ENCODE data around the gene FBXW11. TPM values are rescaled to one million over a fixed set of nuclear protein-coding genes. Genes with fewer than 3 reads are reported as not detected.

FBXW11 gene
- total RNA-seq, 1 donor: 40.0 TPM

DNA sequence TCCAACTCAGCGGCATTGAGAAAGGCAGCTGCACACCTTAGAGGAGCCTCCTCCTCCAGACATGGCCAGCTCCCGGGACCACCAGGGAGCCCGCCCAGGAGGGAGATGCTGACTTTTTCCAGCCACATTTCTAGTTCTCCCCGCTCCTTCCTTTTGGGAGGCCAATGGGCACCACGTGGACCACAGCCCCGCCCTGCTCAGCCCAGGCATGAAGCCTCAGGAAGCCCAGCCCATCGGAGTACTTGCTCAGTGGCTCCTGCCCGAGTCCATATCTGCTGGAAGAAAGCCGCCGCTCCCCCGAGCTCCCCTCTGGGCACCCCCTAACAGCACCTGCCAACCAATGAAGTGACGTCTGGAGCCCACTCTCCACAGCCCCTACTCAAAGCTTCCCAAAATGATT is 168.4 kb downstream of the FBXW11 start:
- no peaks in the 10 kb centered on the region for H3K9me3 ChIP-seq (ENCODE audit: low read depth, low read length)
- H3K27me3 ChIP-seq (ENCODE audit: insufficient read depth, low read length): no peaks in the 10 kb centered on the region
- no peak overlapping the region for H3K4me3 ChIP-seq (ENCODE audit: low read length)
- peaks cover 20% of the 10 kb centered on the region for H3K4me1 ChIP-seq (ENCODE audit: insufficient read depth, low read length)

DNA sequence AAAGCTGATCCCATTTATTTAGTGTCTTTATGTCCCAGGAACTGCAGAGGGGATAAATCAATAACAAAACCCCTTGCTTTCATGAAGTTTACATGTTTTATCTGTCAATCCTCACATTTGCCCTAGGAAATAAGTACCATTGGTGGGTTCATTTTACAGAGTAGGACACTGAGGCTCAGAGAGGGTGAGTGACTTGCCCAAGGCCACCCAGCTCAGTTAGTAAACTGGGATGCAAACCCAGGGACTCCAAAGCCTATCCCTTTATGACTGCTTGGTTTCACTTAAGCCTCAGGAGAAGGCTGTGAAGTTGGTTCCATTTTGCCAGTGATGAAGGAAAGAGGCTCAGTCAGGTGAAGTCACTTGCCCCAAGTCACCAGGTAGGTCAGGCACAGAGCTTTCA is 168.9 kb downstream of the FBXW11 start:
- Histone ChIP-seq H3K4me1 (ENCODE audit: insufficient read depth, low read length) (peaks cover 20% of the 10 kb centered on the region), H3K27me3 (ENCODE audit: insufficient read depth, low read length) (no peaks in the 10 kb centered on the region), H3K4me3 (ENCODE audit: low read length) (no peak overlapping the region), H3K9me3 (ENCODE audit: low read depth, low read length) (no peaks in the 10 kb centered on the region)

- H3K4me1 ChIP-seq (ENCODE audit: insufficient read depth, low read length): peaks cover 7% of the 10 kb centered on the region
- H3K9me3 ChIP-seq (ENCODE audit: low read depth, low read length): no peaks in the 10 kb centered on the region
- H3K27me3 ChIP-seq (ENCODE audit: insufficient read depth, low read length): no peaks in the 10 kb centered on the region
- H3K4me3 ChIP-seq (ENCODE audit: low read length): no peak overlapping the region
Observed at GRCh38 chr5:171835066-171835465, 171.4 kb downstream of the FBXW11 start.

DNA sequence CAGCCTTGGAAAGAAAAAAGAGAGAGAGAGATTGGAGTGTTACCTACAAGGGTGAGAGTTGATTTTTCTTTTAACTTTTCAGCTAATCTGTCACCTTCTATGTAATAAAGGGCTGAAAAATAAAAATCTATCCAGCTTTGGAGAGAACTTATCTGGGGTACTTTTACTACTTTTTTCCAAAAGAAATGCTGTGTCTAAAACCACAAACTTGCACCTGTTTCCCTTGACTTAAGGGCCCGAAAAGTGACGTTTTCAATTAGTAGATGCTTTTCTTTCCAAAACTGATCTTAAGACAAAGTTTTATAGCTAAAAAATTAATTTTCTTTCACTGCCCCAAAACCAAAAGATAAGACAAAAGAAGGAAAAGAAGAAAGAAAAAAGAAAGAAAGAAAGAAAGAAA is 172.0 kb downstream of the FBXW11 start:
- H3K4me1 ChIP-seq (ENCODE audit: insufficient read depth, low read length): peaks cover under 1% of the 10 kb centered on the region
- no peaks in the 10 kb centered on the region for H3K9me3 ChIP-seq (ENCODE audit: low read depth, low read length)
- H3K4me3 ChIP-seq (ENCODE audit: low read length): no peak overlapping the region
- H3K27me3 ChIP-seq (ENCODE audit: insufficient read depth, low read length): no peaks in the 10 kb centered on the region

- no peak overlapping the region for H3K4me3 ChIP-seq (ENCODE audit: low read length)
- no peaks in the 10 kb centered on the region for H3K9me3 ChIP-seq (ENCODE audit: low read depth, low read length)
- no peaks in the 10 kb centered on the region for H3K27me3 ChIP-seq (ENCODE audit: insufficient read depth, low read length)
- H3K4me1 ChIP-seq (ENCODE audit: insufficient read depth, low read length): no peaks in the 10 kb centered on the region
Observed at GRCh38 chr5:171832775-171833174, 173.7 kb downstream of the FBXW11 start.

GRCh38 chr5:171830686-171831085 is 175.8 kb downstream of the FBXW11 start:
- no peaks in the 10 kb centered on the region for H3K27me3 ChIP-seq (ENCODE audit: insufficient read depth, low read length)
- no peaks in the 10 kb centered on the region for H3K4me1 ChIP-seq (ENCODE audit: insufficient read depth, low read length)
- no peak overlapping the region for H3K4me3 ChIP-seq (ENCODE audit: low read length)
- H3K9me3 ChIP-seq (ENCODE audit: low read depth, low read length): no peaks in the 10 kb centered on the region

- Histone ChIP-seq H3K4me3 (ENCODE audit: low read length) (no peak overlapping the region), H3K4me1 (ENCODE audit: insufficient read depth, low read length) (no peaks in the 10 kb centered on the region), H3K9me3 (ENCODE audit: low read depth, low read length) (no peaks in the 10 kb centered on the region), H3K27me3 (ENCODE audit: insufficient read depth, low read length) (no peaks in the 10 kb centered on the region)
Observed at GRCh38 chr5:171827162-171827561, 179.3 kb downstream of the FBXW11 start.

DNA sequence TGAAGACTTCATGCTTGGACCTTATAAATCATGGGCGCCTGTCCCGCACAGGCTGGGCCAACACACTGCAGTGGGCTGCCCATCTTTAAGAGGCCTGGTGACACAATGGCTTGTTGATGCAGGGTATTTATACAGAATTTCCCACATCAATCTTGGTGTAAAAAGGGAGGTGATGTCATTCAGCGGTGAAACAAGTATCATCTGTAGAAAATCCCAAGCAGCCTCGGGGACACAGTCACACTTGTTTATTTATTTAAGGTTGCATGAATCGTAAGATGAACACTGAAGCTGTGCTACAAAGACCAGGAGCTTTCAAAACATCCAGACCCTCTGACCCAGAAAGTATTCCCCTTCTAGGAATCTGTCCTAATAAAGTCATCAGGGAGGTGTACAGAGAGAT is 180.3 kb downstream of the FBXW11 start:
- no peak overlapping the region for H3K4me3 ChIP-seq (ENCODE audit: low read length)
- H3K27me3 ChIP-seq (ENCODE audit: insufficient read depth, low read length): no peaks in the 10 kb centered on the region
- H3K9me3 ChIP-seq (ENCODE audit: low read depth, low read length): no peaks in the 10 kb centered on the region

DNA sequence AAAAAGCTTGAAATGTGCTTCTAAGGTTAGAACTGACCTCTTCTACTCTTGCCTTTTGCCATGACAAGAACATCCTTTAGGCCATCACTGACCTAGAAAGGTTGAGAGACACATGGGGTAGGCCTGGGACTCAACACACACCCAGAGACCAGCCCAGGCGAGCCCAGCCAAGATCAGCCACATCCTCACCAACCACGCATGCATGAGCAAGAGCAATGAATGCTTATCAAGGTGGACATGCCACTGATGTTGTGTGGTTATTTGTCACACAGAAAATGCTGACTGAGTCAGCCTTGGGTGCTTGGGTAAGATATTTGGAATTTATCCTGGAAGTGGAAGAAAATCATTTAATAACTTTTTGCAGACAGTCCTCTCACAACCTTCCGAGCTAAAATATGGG is 181.4 kb downstream of the FBXW11 start:
- H3K27me3 ChIP-seq (ENCODE audit: insufficient read depth, low read length): no peaks in the 10 kb centered on the region
- H3K9me3 ChIP-seq (ENCODE audit: low read depth, low read length): no peaks in the 10 kb centered on the region
- H3K4me3 ChIP-seq (ENCODE audit: low read length): no peak overlapping the region
- no peaks in the 10 kb centered on the region for H3K4me1 ChIP-seq (ENCODE audit: insufficient read depth, low read length)

More for the DNA sequence above, 180.3 kb downstream of the FBXW11 start:
- H3K4me1 ChIP-seq (ENCODE audit: insufficient read depth, low read length): no peaks in the 10 kb centered on the region

GRCh38 chr5:171823269-171823668 is 183.2 kb downstream of the FBXW11 start:
- H3K4me3 ChIP-seq (ENCODE audit: low read length): no peak overlapping the region
- no peaks in the 10 kb centered on the region for H3K27me3 ChIP-seq (ENCODE audit: insufficient read depth, low read length)
- no peaks in the 10 kb centered on the region for H3K4me1 ChIP-seq (ENCODE audit: insufficient read depth, low read length)
- H3K9me3 ChIP-seq (ENCODE audit: low read depth, low read length): no peaks in the 10 kb centered on the region

GRCh38 chr5:171821286-171821685 is 185.2 kb downstream of the FBXW11 start:
- Histone ChIP-seq H3K4me1 (ENCODE audit: insufficient read depth, low read length) (no peaks in the 10 kb centered on the region), H3K4me3 (ENCODE audit: low read length) (no peak overlapping the region), H3K9me3 (ENCODE audit: low read depth, low read length) (no peaks in the 10 kb centered on the region), H3K27me3 (ENCODE audit: insufficient read depth, low read length) (no peaks in the 10 kb centered on the region)

GRCh38 chr5:171820561-171820960 is 185.9 kb downstream of the FBXW11 start:
- H3K9me3 ChIP-seq (ENCODE audit: low read depth, low read length): no peaks in the 10 kb centered on the region

DNA sequence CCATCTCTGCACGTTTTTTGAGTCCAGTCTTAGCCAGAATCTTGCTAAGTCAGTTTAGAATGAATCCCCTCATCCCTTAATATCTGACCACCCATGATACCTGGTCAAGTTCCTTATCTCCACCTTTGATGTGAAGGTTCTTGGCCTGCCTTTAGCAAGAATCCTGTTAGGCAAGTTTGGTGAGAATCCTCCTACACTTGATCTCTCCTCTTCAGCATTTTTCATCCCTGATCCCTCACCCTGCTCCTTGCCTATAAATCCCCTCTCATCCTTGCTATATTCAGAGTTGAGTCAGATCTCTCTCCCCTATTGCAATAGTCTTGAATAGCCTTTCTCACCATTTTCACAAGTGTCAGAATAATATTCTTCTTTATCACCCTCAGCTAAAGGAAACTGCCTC is 189.8 kb downstream of the FBXW11 start:
- H3K9me3 ChIP-seq (ENCODE audit: low read depth, low read length): no peaks in the 10 kb centered on the region
- H3K4me3 ChIP-seq (ENCODE audit: low read length): no peak overlapping the region
- no peaks in the 10 kb centered on the region for H3K4me1 ChIP-seq (ENCODE audit: insufficient read depth, low read length)
- no peaks in the 10 kb centered on the region for H3K27me3 ChIP-seq (ENCODE audit: insufficient read depth, low read length)

More at GRCh38 chr5:171820561-171820960, 185.9 kb downstream of the FBXW11 start:
- no peaks in the 10 kb centered on the region for H3K27me3 ChIP-seq (ENCODE audit: insufficient read depth, low read length)
- no peaks in the 10 kb centered on the region for H3K4me1 ChIP-seq (ENCODE audit: insufficient read depth, low read length)
- no peak overlapping the region for H3K4me3 ChIP-seq (ENCODE audit: low read length)

DNA sequence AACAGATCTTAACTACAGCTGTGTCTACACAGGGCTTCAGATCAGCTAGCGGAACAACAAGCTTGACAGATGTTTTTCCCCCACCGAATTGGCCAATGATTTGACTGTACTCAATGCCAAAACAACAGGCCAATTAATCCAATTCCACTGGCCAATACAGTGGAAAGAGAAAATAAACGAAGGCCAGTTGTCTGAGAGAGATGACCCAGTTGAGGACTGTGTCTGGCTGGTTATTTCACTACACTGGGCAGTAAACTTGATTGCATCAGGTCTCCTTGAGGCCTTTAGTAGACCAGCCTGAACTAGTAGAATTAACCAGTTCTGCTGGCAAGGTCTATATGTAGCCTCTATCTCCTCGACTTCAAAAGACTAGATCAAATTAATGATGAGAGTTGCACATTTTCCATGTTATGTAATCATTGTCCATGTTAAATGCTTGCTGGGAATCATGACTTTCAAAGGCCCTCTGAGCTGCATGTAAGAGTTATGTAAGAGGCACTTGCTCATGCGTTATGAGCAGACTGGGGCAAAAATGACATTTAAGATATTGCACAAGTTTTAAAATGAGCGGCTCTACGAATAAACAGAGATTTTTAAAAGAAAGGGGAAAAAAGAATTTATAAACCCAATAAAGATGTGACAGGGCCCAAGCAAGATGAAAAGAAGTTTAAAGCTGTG is 192.5 kb downstream of the FBXW11 start:
- H3K4me3 ChIP-seq (ENCODE audit: low read length): no peak overlapping the region
- no peaks in the 10 kb centered on the region for H3K27me3 ChIP-seq (ENCODE audit: insufficient read depth, low read length)
- H3K9me3 ChIP-seq (ENCODE audit: low read depth, low read length): no peaks in the 10 kb centered on the region
- H3K4me1 ChIP-seq (ENCODE audit: insufficient read depth, low read length): no peaks in the 10 kb centered on the region

GRCh38 chr5:171813270-171813669 is 193.2 kb downstream of the FBXW11 start:
- Histone ChIP-seq H3K4me3 (ENCODE audit: low read length) (no peak overlapping the region), H3K27me3 (ENCODE audit: insufficient read depth, low read length) (peaks cover under 1% of the 10 kb centered on the region), H3K9me3 (ENCODE audit: low read depth, low read length) (no peaks in the 10 kb centered on the region)

More at GRCh38 chr5:171813270-171813669, 193.2 kb downstream of the FBXW11 start:
- no peaks in the 10 kb centered on the region for H3K4me1 ChIP-seq (ENCODE audit: insufficient read depth, low read length)

All from mononuclear cell (primary cell).